Measurements from ENCODE around the gene CCDC83. TPM values are rescaled to one million over a fixed set of nuclear protein-coding genes. Genes with fewer than 3 reads are reported as not detected.

The CCDC83 gene
- total RNA-seq, 1 experiment from 2014 or later: not detected

DNA sequence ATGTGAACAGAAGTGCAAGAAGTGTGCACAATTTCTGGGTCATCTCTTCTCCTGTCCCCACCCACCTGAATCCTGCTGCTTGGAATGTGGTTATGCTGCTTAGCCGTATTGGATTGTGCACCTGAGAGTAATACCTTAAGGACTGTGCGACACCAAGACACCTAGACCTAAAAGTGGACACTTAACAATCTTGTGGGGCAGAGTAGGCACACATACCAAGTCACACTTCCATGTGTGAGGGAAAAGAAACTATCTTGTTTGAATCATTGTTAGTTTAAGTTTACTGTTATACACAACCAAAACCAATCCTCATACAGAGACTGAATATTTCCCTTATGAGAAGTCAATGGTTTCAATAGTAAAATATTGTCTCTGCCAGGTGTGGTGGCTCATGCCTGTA is 93.7 kb downstream of the CCDC83 start:
- DNase-seq: peak in 1 of 2 experiments; percentile 46
- no peaks in the 10 kb centered on the region for H3K9me3 Mint-ChIP-seq (ENCODE audit: unreplicated experiment)
- Histone ChIP-seq H3K9me3 (peaks cover 11% of the 10 kb centered on the region; the same call in 1 of the 2 replicates), H3K27me3 (replicated peaks; ENCODE audit: control insufficient read depth, insufficient read depth, low read length) (no peaks in the 10 kb centered on the region), H3K36me3 (ENCODE audit: control insufficient read depth, insufficient read depth, low read length) (peaks cover under 1% of the 10 kb centered on the region; the same call in 1 of the 2 replicates), H3K4me1 (peaks cover 9% of the 10 kb centered on the region; the same call in 1 of the 2 replicates), H3K4me3 (ENCODE audit: low read depth, low read length) (no peak overlapping the region)
- no peak overlapping the region for H3K4me3 Mint-ChIP-seq (ENCODE audit: unreplicated experiment)
- H3K27ac Mint-ChIP-seq (ENCODE audit: unreplicated experiment): no peak overlapping the region
- peaks cover 46% of the 10 kb centered on the region for H3K36me3 Mint-ChIP-seq (ENCODE audit: insufficient read depth, unreplicated experiment)
- POLR2A ChIA-PET: no interaction called here
- H3K4me1 Mint-ChIP-seq (ENCODE audit: low read depth, unreplicated experiment): peaks cover 5% of the 10 kb centered on the region
- no TSS peak for BruUV-seq (replicated peaks)
- no peak for TF ChIP-seq CTCF (IDR thresholded peaks at IDR 0.05; ENCODE audit: insufficient read depth in 1 of 2, low read depth in 1 of 2, low read length in 1 of 2, severe bottlenecking in 1 of 2, unreplicated experiment in 1 of 2)
- CTCF ChIA-PET: interaction anchor here (0.7 kb wide), 2 partner anchors 94 to 339 kb away, joined by 3 to 4 read pairs; partner anchors contain the start of gene CCDC83
- intact Hi-C loops (cut with micrococcal nuclease; ENCODE audit: unreplicated experiment): loop anchor here (10.0 kb wide), 2 partner anchors 254 to 354 kb away; no protein-coding TSS in a partner anchor
- no peaks in the 10 kb centered on the region for H3K27me3 Mint-ChIP-seq (ENCODE audit: insufficient read depth, unreplicated experiment)

GRCh38 chr11:85949798-85950197 is 94.6 kb downstream of the CCDC83 start:
- ChIA-PET POLR2A (no interaction called here), CTCF (interaction anchor here (0.7 kb wide), 1 partner anchor 95 kb away, joined by 3 read pairs; the partner anchor contains the start of gene CCDC83)
- peaks cover 54% of the 10 kb centered on the region for H3K36me3 Mint-ChIP-seq (ENCODE audit: insufficient read depth, unreplicated experiment)
- intact Hi-C loops (cut with micrococcal nuclease; ENCODE audit: unreplicated experiment): loop anchor here (10.0 kb wide), 2 partner anchors 255 to 355 kb away; no protein-coding TSS in a partner anchor
- no peaks in the 10 kb centered on the region for H3K27me3 Mint-ChIP-seq (ENCODE audit: insufficient read depth, unreplicated experiment)
- TF ChIP-seq CTCF (IDR thresholded peaks at IDR 0.05; ENCODE audit: insufficient read depth in 1 of 2, low read depth in 1 of 2, low read length in 1 of 2, severe bottlenecking in 1 of 2, unreplicated experiment in 1 of 2): no peak
- no peak overlapping the region for H3K4me3 ChIP-seq (ENCODE audit: low read depth, low read length)
- H3K36me3 ChIP-seq (ENCODE audit: control insufficient read depth, insufficient read depth, low read length): peaks cover 7% of the 10 kb centered on the region
- H3K4me1 ChIP-seq: peaks cover 9% of the 10 kb centered on the region; the same call in 1 of the 2 replicates
- DNase-seq: no peak
- H3K9me3 Mint-ChIP-seq (ENCODE audit: unreplicated experiment): no peaks in the 10 kb centered on the region
- H3K4me3 Mint-ChIP-seq (ENCODE audit: unreplicated experiment): no peak overlapping the region
- no peaks in the 10 kb centered on the region for H3K27me3 ChIP-seq (replicated peaks; ENCODE audit: control insufficient read depth, insufficient read depth, low read length)
- peaks cover 5% of the 10 kb centered on the region for H3K4me1 Mint-ChIP-seq (ENCODE audit: low read depth, unreplicated experiment)
- no peak overlapping the region for H3K27ac Mint-ChIP-seq (ENCODE audit: unreplicated experiment)
- H3K9me3 ChIP-seq: peaks cover 10% of the 10 kb centered on the region; the same call in 1 of the 2 replicates
- no TSS peak for BruUV-seq (replicated peaks)

DNA sequence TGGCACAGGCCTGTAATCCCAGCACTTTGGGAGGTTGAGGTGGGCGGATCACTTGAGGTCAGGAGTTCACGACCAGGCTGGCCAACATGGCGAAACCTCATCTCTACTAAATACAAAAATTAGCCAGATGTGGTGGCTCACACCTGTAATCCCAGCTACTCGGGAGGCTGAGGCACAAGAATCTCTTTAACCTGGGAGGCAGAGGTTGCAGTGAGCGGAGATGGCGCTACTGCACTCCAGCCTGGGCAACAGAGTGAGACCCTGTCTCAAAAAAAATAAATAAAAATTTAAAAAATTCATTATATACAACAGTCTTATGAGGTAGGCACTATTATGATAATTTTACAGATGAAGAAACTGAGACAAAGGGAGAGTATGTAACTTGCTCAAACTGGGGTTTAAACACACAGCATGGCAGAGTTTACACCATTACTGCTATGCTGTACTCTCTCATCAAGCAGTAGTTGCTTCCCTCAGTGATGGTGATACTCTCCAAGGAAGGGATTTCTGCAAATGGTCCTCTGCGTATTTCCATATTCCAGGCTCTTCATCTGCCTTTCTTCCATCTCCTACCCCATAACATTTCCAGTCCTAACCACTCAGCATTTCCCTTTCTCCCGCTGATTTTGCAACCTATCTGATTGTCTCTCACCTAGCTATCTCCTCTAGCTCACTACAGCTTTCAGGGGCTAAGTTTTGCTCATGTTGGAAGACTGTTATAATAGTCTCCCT is 95.3 kb downstream of the CCDC83 start:
- intact Hi-C loops (cut with micrococcal nuclease; ENCODE audit: unreplicated experiment): no loop called here
- Mint-ChIP-seq H3K27ac (ENCODE audit: unreplicated experiment) (no peak overlapping the region), H3K9me3 (ENCODE audit: unreplicated experiment) (no peaks in the 10 kb centered on the region), H3K4me3 (ENCODE audit: unreplicated experiment) (no peak overlapping the region), H3K36me3 (ENCODE audit: insufficient read depth, unreplicated experiment) (peaks cover 59% of the 10 kb centered on the region), H3K4me1 (ENCODE audit: low read depth, unreplicated experiment) (peaks cover 5% of the 10 kb centered on the region), H3K27me3 (ENCODE audit: insufficient read depth, unreplicated experiment) (no peaks in the 10 kb centered on the region)
- Histone ChIP-seq H3K27me3 (replicated peaks; ENCODE audit: control insufficient read depth, insufficient read depth, low read length) (no peaks in the 10 kb centered on the region), H3K9me3 (peaks cover 3% of the 10 kb centered on the region; the same call in 1 of the 2 replicates), H3K36me3 (ENCODE audit: control insufficient read depth, insufficient read depth, low read length) (peaks cover 8% of the 10 kb centered on the region), H3K4me3 (ENCODE audit: low read depth, low read length) (no peak overlapping the region), H3K4me1 (peaks cover 9% of the 10 kb centered on the region; the same call in 1 of the 2 replicates)
- CTCF ChIA-PET: no interaction called here
- no TSS peak for BruUV-seq (replicated peaks)
- no peak for TF ChIP-seq CTCF (IDR thresholded peaks at IDR 0.05; ENCODE audit: insufficient read depth in 1 of 2, low read depth in 1 of 2, low read length in 1 of 2, severe bottlenecking in 1 of 2, unreplicated experiment in 1 of 2)
- POLR2A ChIA-PET: interaction anchor here (0.6 kb wide), 1 partner anchor 391 kb away, joined by 3 read pairs; no protein-coding TSS in a partner anchor
- DNase-seq: peak in 1 of 2 experiments; percentile 21

All from Caco-2 (cell line).